ENCODE data around the gene PLCH2. TPM values are rescaled to one million over a fixed set of nuclear protein-coding genes. Genes with fewer than 3 reads are reported as not detected.

The PLCH2 gene
- total RNA-seq, 6 experiments from 2014 or later, result 0.37 to 4.6 (median 2.3) TPM

DNA sequence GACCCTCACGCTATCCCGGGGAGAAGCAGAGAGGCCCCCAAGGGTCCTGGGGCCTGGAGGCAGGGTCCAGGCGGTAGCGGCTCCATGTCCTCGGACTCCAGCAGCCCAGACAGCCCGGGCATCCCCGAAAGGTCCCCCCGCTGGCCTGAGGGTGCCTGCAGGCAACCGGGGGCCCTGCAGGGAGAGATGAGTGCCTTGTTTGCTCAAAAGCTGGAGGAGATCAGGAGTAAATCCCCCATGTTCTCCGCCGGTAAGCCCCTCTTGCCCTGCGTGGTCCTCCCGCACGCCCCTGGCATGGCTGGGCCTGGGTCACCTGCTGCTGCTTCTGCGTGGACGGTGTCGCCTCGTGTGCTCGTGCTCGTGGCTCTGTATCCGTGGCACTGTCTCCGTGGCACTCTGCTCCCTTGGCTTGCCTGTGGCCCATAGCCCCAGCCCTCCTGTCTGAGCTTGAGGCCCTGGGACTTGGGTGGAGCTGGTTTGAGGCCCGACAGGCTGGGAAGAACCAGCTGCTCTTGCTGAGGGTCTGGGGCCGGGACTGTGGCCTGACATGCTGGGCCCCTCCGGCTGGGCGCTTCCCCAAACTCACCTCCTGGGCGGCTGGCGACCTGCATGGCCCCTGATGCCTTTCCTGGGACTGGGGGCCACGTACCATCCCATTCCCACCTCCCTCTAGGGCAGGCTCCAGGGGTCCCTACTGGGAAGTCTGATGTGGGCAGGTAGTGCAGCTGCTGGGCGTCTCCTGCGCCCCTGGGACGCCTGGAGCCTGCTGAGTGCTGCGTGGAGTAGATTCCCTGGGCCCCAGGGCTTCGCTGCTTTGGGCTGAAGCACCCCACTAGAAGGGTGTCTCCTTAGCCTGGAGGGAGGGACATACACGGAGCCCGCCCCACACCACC, 26.8 kb downstream of the PLCH2 start:
- H3K27me3 ChIP-seq, result no peaks in the 10 kb centered on the region
- DNase-seq, result no peak
- no peak overlapping the region for H3K4me3 ChIP-seq
- no peaks in the 10 kb centered on the region for H3K9me3 ChIP-seq
- no CpG with 5 or more reads among the region's 36 CpGs for WGBS (ENCODE audit: insufficient coverage, low coverage, low lambda C conversion rate, missing lambda C conversion rate)
- ATAC-seq, result no peak
- H3K27ac ChIP-seq, result no peak overlapping the region
- intact Hi-C loops (cut with DNase I), result no loop called here
- peaks cover 0 to 2% (median 0%) of the 10 kb centered on the region in 4 donors for H3K36me3 ChIP-seq
- TF ChIP-seq, protein P1, sequence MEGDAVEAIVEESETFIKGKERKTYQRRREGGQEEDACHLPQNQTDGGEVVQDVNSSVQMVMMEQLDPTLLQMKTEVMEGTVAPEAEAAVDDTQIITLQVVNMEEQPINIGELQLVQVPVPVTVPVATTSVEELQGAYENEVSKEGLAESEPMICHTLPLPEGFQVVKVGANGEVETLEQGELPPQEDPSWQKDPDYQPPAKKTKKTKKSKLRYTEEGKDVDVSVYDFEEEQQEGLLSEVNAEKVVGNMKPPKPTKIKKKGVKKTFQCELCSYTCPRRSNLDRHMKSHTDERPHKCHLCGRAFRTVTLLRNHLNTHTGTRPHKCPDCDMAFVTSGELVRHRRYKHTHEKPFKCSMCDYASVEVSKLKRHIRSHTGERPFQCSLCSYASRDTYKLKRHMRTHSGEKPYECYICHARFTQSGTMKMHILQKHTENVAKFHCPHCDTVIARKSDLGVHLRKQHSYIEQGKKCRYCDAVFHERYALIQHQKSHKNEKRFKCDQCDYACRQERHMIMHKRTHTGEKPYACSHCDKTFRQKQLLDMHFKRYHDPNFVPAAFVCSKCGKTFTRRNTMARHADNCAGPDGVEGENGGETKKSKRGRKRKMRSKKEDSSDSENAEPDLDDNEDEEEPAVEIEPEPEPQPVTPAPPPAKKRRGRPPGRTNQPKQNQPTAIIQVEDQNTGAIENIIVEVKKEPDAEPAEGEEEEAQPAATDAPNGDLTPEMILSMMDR (IDR thresholded peaks at IDR 0.05), result no peak
- TF ChIP-seq POLR2A (IDR thresholded peaks at IDR 0.05), result no peak
- H3K4me1 ChIP-seq, result no peaks in the 10 kb centered on the region

DNA sequence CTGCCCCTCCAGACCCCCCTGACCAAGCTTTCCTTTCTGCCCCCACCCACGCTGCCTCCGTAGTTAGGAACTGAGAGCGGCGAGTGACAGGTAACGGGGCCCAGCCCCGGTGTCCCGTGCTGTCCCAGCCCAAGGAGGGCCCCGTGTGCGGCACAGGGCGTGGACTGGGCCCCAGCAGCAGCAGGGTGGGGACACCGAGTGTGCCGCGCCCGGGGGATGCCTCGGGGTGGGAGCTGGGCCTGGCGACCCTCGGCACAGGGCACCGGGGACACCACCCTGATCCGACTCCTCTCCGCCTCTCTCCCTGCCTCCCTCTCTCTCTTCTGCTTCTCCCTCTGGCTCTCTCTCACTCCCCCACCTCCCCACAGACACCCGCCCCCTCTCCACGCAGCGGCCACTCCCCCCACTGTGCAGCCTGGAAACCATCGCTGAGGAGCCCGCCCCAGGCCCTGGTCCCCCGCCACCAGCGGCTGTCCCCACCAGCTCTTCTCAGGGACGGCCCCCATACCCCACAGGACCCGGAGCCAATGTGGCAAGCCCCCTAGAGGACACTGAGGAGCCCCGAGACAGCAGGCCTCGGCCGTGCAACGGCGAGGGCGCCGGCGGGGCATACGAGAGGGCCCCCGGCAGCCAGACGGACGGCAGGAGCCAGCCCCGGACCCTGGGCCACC, 27.6 kb downstream of the PLCH2 start:
- H3K4me3 ChIP-seq, result no peak overlapping the region
- intact Hi-C loops (cut with DNase I), result no loop called here
- no peak for DNase-seq
- no peaks in the 10 kb centered on the region for H3K27me3 ChIP-seq
- no peak for TF ChIP-seq POLR2A (IDR thresholded peaks at IDR 0.05)
- TF ChIP-seq, protein P1 (IDR thresholded peaks at IDR 0.05), result no peak
- H3K4me1 ChIP-seq, result no peaks in the 10 kb centered on the region
- H3K36me3 ChIP-seq, result peaks cover 0 to 7% (median 4%) of the 10 kb centered on the region in 4 donors
- ATAC-seq, result no peak
- no peak overlapping the region for H3K27ac ChIP-seq
- WGBS (ENCODE audit: insufficient coverage, low coverage, low lambda C conversion rate, missing lambda C conversion rate), result 47% methylated on average over 11 of the region's 42 CpGs
- H3K9me3 ChIP-seq, result no peaks in the 10 kb centered on the region

DNA sequence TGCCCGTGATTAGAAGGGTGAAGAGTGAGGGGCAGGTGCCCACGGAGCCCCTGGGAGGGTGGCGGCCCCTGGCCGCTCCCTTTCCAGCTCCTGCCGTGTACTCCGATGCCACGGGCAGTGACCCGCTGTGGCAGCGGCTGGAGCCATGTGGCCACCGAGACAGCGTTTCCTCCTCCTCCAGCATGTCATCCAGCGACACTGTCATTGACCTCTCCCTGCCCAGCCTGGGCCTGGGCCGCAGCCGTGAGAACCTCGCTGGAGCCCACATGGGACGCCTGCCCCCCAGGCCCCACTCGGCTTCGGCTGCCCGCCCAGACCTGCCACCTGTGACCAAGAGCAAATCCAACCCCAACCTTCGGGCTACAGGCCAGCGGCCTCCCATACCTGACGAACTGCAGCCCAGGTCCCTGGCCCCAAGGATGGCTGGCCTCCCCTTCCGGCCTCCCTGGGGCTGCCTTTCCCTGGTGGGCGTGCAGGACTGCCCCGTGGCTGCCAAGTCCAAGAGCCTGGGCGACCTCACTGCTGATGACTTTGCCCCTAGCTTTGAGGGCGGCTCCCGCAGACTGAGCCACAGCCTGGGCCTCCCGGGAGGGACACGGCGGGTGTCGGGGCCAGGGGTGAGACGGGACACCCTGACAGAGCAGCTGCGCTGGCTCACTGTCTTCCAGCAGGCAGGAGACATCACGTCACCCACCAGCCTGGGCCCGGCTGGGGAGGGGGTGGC, 28.3 kb downstream of the PLCH2 start:
- Histone ChIP-seq H3K4me3 (no peak overlapping the region), H3K27me3 (no peaks in the 10 kb centered on the region), H3K4me1 (no peaks in the 10 kb centered on the region), H3K27ac (no peak overlapping the region), H3K36me3 (peaks cover 0 to 11% (median 6%) of the 10 kb centered on the region in 4 donors), H3K9me3 (no peaks in the 10 kb centered on the region)
- intact Hi-C loops (cut with DNase I), result no loop called here
- ATAC-seq, result no peak
- no peak for TF ChIP-seq POLR2A (IDR thresholded peaks at IDR 0.05)
- TF ChIP-seq, protein P1 (IDR thresholded peaks at IDR 0.05), result no peak
- DNase-seq, result no peak
- no CpG with 5 or more reads among the region's 36 CpGs for whole genome bisulfite sequencing (ENCODE audit: insufficient coverage, low coverage, low lambda C conversion rate, missing lambda C conversion rate)

DNA sequence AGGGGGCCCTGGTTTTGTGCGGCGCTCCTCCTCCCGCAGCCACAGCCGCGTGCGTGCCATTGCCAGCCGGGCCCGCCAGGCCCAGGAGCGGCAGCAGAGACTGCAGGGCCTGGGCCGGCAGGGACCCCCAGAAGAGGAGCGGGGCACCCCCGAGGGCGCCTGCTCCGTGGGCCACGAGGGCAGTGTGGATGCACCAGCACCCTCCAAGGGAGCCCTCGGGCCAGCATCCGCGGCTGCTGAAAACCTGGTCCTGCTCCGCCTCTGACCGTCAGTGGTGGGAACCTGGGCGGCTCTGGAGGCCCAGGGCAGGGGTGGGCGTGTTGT, 28.8 kb downstream of the PLCH2 start:
- no peaks in the 10 kb centered on the region for H3K27me3 ChIP-seq
- ATAC-seq (no peak), DNase-seq (no peak)
- no peak overlapping the region for H3K4me3 ChIP-seq
- intact Hi-C loops (cut with DNase I), result no loop called here
- H3K4me1 ChIP-seq, result peaks cover 0 to under 1% (median 0%) of the 10 kb centered on the region in 4 donors
- TF ChIP-seq, protein P1 (IDR thresholded peaks at IDR 0.05), result no peak
- TF ChIP-seq POLR2A (IDR thresholded peaks at IDR 0.05), result no peak
- no CpG with 5 or more reads among the region's 22 CpGs for WGBS (ENCODE audit: insufficient coverage, low coverage, low lambda C conversion rate, missing lambda C conversion rate)
- no peaks in the 10 kb centered on the region for H3K9me3 ChIP-seq
- no peak overlapping the region for H3K27ac ChIP-seq
- peaks cover 0 to 14% (median 6%) of the 10 kb centered on the region in 4 donors for H3K36me3 ChIP-seq

Data from right lobe of liver (tissue), 6 donors.